WTC11 (cell line): ENCODE measurements around the gene SBK1. TPM values are rescaled to one million over a fixed set of nuclear protein-coding genes. Genes with fewer than 3 reads are reported as not detected.

ENCODE experiments used
- ATAC-seq: fragments of 200-7000 bp; cut with Tn5 transposase; 2 replicates; pipeline ENCODE4 v1.10.0; 2021; ENCODE audit warnings: mild to moderate bottlenecking, moderate library complexity
- CTCF ChIA-PET: fragments of 300-600 bp; sonication (Branson Sonifier 250); formaldehyde crosslinking; loops from one replicate; lab custom pipeline; 2021; ENCODE audit warnings: antibody characterized with exemption; lab: Charles Lee
- POLR2A ChIA-PET: fragments of 350-600 bp; sonication (Branson Sonifier 250); formaldehyde crosslinking; loops from one replicate; lab custom pipeline; 2021; ENCODE audit warnings: antibody characterized with exemption; lab: Charles Lee
- DNase-seq: peaks from one replicate; pipeline ENCODE4 v3.0.0; 2021; ENCODE audit warnings: low spot score
- H3K27ac Mint-ChIP-seq: 2 replicates; pipeline ENCODE4 v1.8.0; 2021; ENCODE audit warnings: mixed read lengths
- H3K27me3 Mint-ChIP-seq: 2 replicates; pipeline ENCODE4 v1.8.0; 2021; ENCODE audit warnings: low read depth, mild to moderate bottlenecking, moderate library complexity, mixed read lengths
- H3K36me3 Mint-ChIP-seq: 2 replicates; pipeline ENCODE4 v1.8.0; 2021; ENCODE audit warnings: mixed read lengths
- H3K4me1 Mint-ChIP-seq: 2 replicates; pipeline ENCODE4 v1.8.0; 2022; ENCODE audit warnings: mixed read lengths
- H3K4me3 Mint-ChIP-seq: 2 replicates; pipeline ENCODE4 v1.8.0; 2021; ENCODE audit warnings: mild to moderate bottlenecking, moderate library complexity, mixed read lengths
- H3K9me3 Mint-ChIP-seq: 2 replicates; pipeline ENCODE4 v1.8.0; 2021; ENCODE audit warnings: mixed read lengths
- ATF6 ChIP-seq: sonication (generic); formaldehyde crosslinking; IDR thresholded peaks from 2 replicates; pipeline ENCODE4 v1.8.1; 2023; ENCODE audit warnings: mild to moderate bottlenecking, missing genetic modification reagents
- CREM ChIP-seq: sonication (generic); formaldehyde crosslinking; IDR thresholded peaks from 2 replicates; pipeline ENCODE4 v1.8.1; 2022; ENCODE audit warnings: mild to moderate bottlenecking, missing genetic modification reagents, moderate library complexity
- CTCF ChIP-seq: fragments of 200-600 bp; IDR thresholded peaks from 2 replicates; pipeline ENCODE4 v1.8.0; 2022; ENCODE audit warnings: antibody characterized with exemption
- ELF4 ChIP-seq: sonication (generic); formaldehyde crosslinking; IDR thresholded peaks from 2 replicates; pipeline ENCODE4 v1.8.1; 2022; ENCODE audit warnings: low read depth, mild to moderate bottlenecking, moderate library complexity, missing genetic modification reagents
- ESRRA ChIP-seq: sonication (generic); formaldehyde crosslinking; IDR thresholded peaks from 2 replicates; pipeline ENCODE4 v1.8.1; 2022; ENCODE audit warnings: mild to moderate bottlenecking, missing genetic modification reagents, borderline replicate concordance
- ETV6 ChIP-seq: sonication (generic); formaldehyde crosslinking; IDR thresholded peaks from 2 replicates; pipeline ENCODE4 v1.8.1; 2022; ENCODE audit warnings: mild to moderate bottlenecking, missing genetic modification reagents
- FOXK1 ChIP-seq: sonication (generic); formaldehyde crosslinking; IDR thresholded peaks from 2 replicates; pipeline ENCODE4 v1.8.0; 2022; ENCODE audit warnings: mild to moderate bottlenecking, moderate library complexity, missing genetic modification reagents
- FOXP1 ChIP-seq: sonication (generic); formaldehyde crosslinking; IDR thresholded peaks from 2 replicates; pipeline ENCODE4 v1.8.0; 2022; ENCODE audit warnings: missing genetic modification reagents, mild to moderate bottlenecking, moderate library complexity, borderline replicate concordance
- GRHL2 ChIP-seq: fragments of 250-450 bp; sonication (Bioruptor Pico); IDR thresholded peaks from 2 replicates; pipeline ENCODE4 v1.8.0; 2022; ENCODE audit warnings: mild to moderate bottlenecking, moderate library complexity; ENCODE audit not compliant: insufficient replicate concordance, severe bottlenecking
- HMGA2 ChIP-seq: fragments of 250-450 bp; sonication (Bioruptor Pico); IDR thresholded peaks from 2 replicates; pipeline ENCODE4 v1.4.0; 2021; ENCODE audit warnings: mild to moderate bottlenecking, moderate library complexity
- MXD4 ChIP-seq: fragments of 250-450 bp; sonication (Bioruptor Pico); IDR thresholded peaks from 2 replicates; pipeline ENCODE4 v1.8.0; 2021; ENCODE audit warnings: mild to moderate bottlenecking, moderate library complexity, borderline replicate concordance
- NFATC4 ChIP-seq: fragments of 250-450 bp; sonication (Bioruptor Pico); IDR thresholded peaks from 2 replicates; pipeline ENCODE4 v1.9.0; 2021; ENCODE audit warnings: mild to moderate bottlenecking
- NR2C2 ChIP-seq: sonication (generic); formaldehyde crosslinking; IDR thresholded peaks from 2 replicates; pipeline ENCODE4 v1.8.0; 2022; ENCODE audit warnings: mild to moderate bottlenecking, missing genetic modification reagents
- SMAD4 ChIP-seq: sonication (generic); formaldehyde crosslinking; IDR thresholded peaks from 2 replicates; pipeline ENCODE4 v1.8.0; 2022; ENCODE audit warnings: mild to moderate bottlenecking, missing genetic modification reagents
- USF1 ChIP-seq: sonication (generic); formaldehyde crosslinking; IDR thresholded peaks from 2 replicates; pipeline ENCODE4 v1.8.0; 2022; ENCODE audit warnings: mild to moderate bottlenecking, missing genetic modification reagents
- ZBTB21 ChIP-seq: sonication (generic); formaldehyde crosslinking; IDR thresholded peaks from 2 replicates; pipeline ENCODE4 v1.8.1; 2023; ENCODE audit warnings: mild to moderate bottlenecking, missing genetic modification reagents, borderline replicate concordance
- ZNF138 ChIP-seq: sonication (generic); formaldehyde crosslinking; conservative IDR thresholded peaks from 2 replicates; pipeline ENCODE4 v1.8.1; 2022; ENCODE audit warnings: mild to moderate bottlenecking, moderate library complexity, missing genetic modification reagents
- ZNF232 ChIP-seq: sonication (generic); formaldehyde crosslinking; IDR thresholded peaks from 2 replicates; pipeline ENCODE4 v1.8.0; 2022; ENCODE audit warnings: mild to moderate bottlenecking, missing genetic modification reagents
- ZNF281 ChIP-seq: sonication (generic); formaldehyde crosslinking; IDR thresholded peaks from 2 replicates; pipeline ENCODE4 v1.8.0; 2023; ENCODE audit warnings: mild to moderate bottlenecking, missing genetic modification reagents
- ZNF317 ChIP-seq: sonication (generic); formaldehyde crosslinking; IDR thresholded peaks from 2 replicates; pipeline ENCODE4 v1.8.1; 2023; ENCODE audit warnings: low read depth, mild to moderate bottlenecking, moderate library complexity, missing genetic modification reagents, borderline replicate concordance
- ZNF396 ChIP-seq: fragments of 250-450 bp; sonication (Bioruptor Pico); IDR thresholded peaks from 2 replicates; pipeline ENCODE4 v1.8.0; 2021; ENCODE audit warnings: mild to moderate bottlenecking, moderate library complexity, borderline replicate concordance
- ZNF416 ChIP-seq: fragments of 250-450 bp; sonication (Bioruptor Pico); IDR thresholded peaks from 2 replicates; pipeline ENCODE4 v1.9.0; 2021; ENCODE audit warnings: mild to moderate bottlenecking, inconsistent platforms
- total RNA-seq: library from RNA; stranded (reverse); gene quantifications from 3 replicates; pipeline ENCODE4 v1.2.3, GENCODE V29; 2021
- TF ChIP-seq, protein P1 (sequence below): sonication (generic); formaldehyde crosslinking; IDR thresholded peaks from 2 replicates; pipeline ENCODE4 v1.8.1; 2022; ENCODE audit warnings: mild to moderate bottlenecking, missing genetic modification reagents, moderate library complexity, borderline replicate concordance
- TF ChIP-seq, protein P2 (sequence below): fragments of 250-450 bp; sonication (Bioruptor Pico); IDR thresholded peaks from 2 replicates; pipeline ENCODE4 v1.8.0; 2021; ENCODE audit warnings: mild to moderate bottlenecking
- TF ChIP-seq, protein P3 (sequence below): sonication (generic); formaldehyde crosslinking; IDR thresholded peaks from 2 replicates; pipeline ENCODE4 v1.8.1; 2023; ENCODE audit warnings: mild to moderate bottlenecking, moderate library complexity, missing genetic modification reagents

The SBK1 gene
- total RNA-seq, 1 experiment from 2014 or later = 85.7 TPM

- H3K36me3 Mint-ChIP-seq = peaks cover 20% of the 10 kb centered on the region
- H3K4me1 Mint-ChIP-seq = peaks cover 54% of the 10 kb centered on the region
- peak; percentile 85 for DNase-seq
- no peaks in the 10 kb centered on the region for H3K27me3 Mint-ChIP-seq
- peak overlapping the region; percentile 82 for H3K27ac Mint-ChIP-seq
- ATAC-seq = peak; percentile 81
- H3K4me3 Mint-ChIP-seq = peak overlapping the region; percentile 88
- POLR2A ChIA-PET = interaction anchor here (0.7 to 1.2 kb wide), 2 partner anchors 10 to 23 kb away, joined by 3 to 6 read pairs; no protein-coding TSS in a partner anchor
- H3K9me3 Mint-ChIP-seq = no peaks in the 10 kb centered on the region
- CTCF ChIA-PET = interaction anchor here (1.0 to 3.4 kb wide), 5 partner anchors 11 to 202 kb away, joined by 3 to 14 read pairs (median 10); no protein-coding TSS in a partner anchor
- TF ChIP-seq ELF4 (CRISPR knock-in tag) (no peak), ZBTB21 (CRISPR knock-in tag) (no peak), ATF6 (CRISPR knock-in tag) (no peak), NFATC4 (CRISPR knock-in tag) (no peak), GRHL2 (CRISPR knock-in tag) (no peak), ZNF138 (CRISPR knock-in tag) (no peak), ZNF281 (CRISPR knock-in tag) (0 out of 2 replicates have a peak, but pooled peaks have one; percentile 74), ETV6 (peak; percentile 71), CTCF (no peak), ZNF317 (no peak), ESRRA (CRISPR knock-in tag) (no peak), ZNF232 (no peak), FOXK1 (CRISPR knock-in tag) (peak; percentile 68), USF1 (no peak), ZNF396 (CRISPR knock-in tag) (no peak), ZNF416 (CRISPR knock-in tag) (no peak), NR2C2 (CRISPR knock-in tag) (no peak), MXD4 (CRISPR knock-in tag) (no peak), SMAD4 (0 out of 2 replicates have a peak, but pooled peaks have one; percentile 18), HMGA2 (no peak), FOXP1 (CRISPR knock-in tag) (no peak; the same call in 1 of the 2 replicates), CREM (CRISPR knock-in tag) (0 out of 2 replicates have a peak, but pooled peaks have one; percentile 55)
- TF ChIP-seq, protein P1, sequence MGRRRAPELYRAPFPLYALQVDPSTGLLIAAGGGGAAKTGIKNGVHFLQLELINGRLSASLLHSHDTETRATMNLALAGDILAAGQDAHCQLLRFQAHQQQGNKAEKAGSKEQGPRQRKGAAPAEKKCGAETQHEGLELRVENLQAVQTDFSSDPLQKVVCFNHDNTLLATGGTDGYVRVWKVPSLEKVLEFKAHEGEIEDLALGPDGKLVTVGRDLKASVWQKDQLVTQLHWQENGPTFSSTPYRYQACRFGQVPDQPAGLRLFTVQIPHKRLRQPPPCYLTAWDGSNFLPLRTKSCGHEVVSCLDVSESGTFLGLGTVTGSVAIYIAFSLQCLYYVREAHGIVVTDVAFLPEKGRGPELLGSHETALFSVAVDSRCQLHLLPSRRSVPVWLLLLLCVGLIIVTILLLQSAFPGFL (CRISPR knock-in tag) = no peak
- TF ChIP-seq, protein P2, sequence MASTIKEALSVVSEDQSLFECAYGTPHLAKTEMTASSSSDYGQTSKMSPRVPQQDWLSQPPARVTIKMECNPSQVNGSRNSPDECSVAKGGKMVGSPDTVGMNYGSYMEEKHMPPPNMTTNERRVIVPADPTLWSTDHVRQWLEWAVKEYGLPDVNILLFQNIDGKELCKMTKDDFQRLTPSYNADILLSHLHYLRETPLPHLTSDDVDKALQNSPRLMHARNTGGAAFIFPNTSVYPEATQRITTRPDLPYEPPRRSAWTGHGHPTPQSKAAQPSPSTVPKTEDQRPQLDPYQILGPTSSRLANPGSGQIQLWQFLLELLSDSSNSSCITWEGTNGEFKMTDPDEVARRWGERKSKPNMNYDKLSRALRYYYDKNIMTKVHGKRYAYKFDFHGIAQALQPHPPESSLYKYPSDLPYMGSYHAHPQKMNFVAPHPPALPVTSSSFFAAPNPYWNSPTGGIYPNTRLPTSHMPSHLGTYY (CRISPR knock-in tag) = no peak
- TF ChIP-seq, protein P3, sequence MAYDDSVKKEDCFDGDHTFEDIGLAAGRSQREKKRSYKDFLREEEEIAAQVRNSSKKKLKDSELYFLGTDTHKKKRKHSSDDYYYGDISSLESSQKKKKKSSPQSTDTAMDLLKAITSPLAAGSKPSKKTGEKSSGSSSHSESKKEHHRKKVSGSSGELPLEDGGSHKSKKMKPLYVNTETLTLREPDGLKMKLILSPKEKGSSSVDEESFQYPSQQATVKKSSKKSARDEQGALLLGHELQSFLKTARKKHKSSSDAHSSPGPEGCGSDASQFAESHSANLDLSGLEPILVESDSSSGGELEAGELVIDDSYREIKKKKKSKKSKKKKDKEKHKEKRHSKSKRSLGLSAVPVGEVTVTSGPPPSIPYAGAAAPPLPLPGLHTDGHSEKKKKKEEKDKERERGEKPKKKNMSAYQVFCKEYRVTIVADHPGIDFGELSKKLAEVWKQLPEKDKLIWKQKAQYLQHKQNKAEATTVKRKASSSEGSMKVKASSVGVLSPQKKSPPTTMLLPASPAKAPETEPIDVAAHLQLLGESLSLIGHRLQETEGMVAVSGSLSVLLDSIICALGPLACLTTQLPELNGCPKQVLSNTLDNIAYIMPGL = peak; percentile 63; the same call in 1 of the 2 replicates
Measured at GRCh38 chr16:28292731-28293600, 641 bp downstream of the SBK1 start.
